H1 (cell line): ENCODE measurements around the gene CD63. TPM values are rescaled to one million over a fixed set of nuclear protein-coding genes. Genes with fewer than 3 reads are reported as not detected.

Experiments used
- BCL11A ChIP-seq, 2 experiments: IDR thresholded peaks; one replicate each; pipeline ENCODE4 v1.6.1; 2011; ENCODE audit warnings: low read depth in 2 of 2, low read length in 2 of 2, mild to moderate bottlenecking in 2 of 2
- CBX8 ChIP-seq: fragments of 300-800, 300-1000 bp; sonication (generic); IDR thresholded peaks from 2 replicates; pipeline ENCODE4 v1.7.1; 2016; ENCODE audit warnings: low read depth, low read length, borderline replicate concordance
- CHD7 ChIP-seq: fragments of 300-600 bp; sonication (generic); IDR thresholded peaks from 2 replicates; pipeline ENCODE4 v1.7.1; 2012; ENCODE audit warnings: low read length, moderate library complexity, mild to moderate bottlenecking, inconsistent platforms; ENCODE audit not compliant: insufficient replicate concordance
- FOSL1 ChIP-seq: IDR thresholded peaks from 2 replicates; pipeline ENCODE4 v1.6.1; 2011; ENCODE audit warnings: mild to moderate bottlenecking, low read depth, low read length, moderate library complexity; ENCODE audit not compliant: insufficient read depth
- GTF2F1 ChIP-seq: IDR thresholded peaks from 2 replicates; pipeline ENCODE4 v1.6.1; 2012; ENCODE audit warnings: low read depth, low read length, improper control_type of control experiment, borderline replicate concordance
- MAFK ChIP-seq: IDR thresholded peaks from 2 replicates; pipeline ENCODE4 v1.6.1; 2012; ENCODE audit warnings: low read depth, mild to moderate bottlenecking, improper control_type of control experiment, low read length
- NANOG ChIP-seq: IDR thresholded peaks from 2 replicates; pipeline ENCODE4 v1.6.1; 2011; ENCODE audit warnings: low read length, low read depth, mild to moderate bottlenecking, inconsistent platforms; ENCODE audit not compliant: insufficient read depth, poor library complexity, severe bottlenecking
- POU5F1 ChIP-seq: IDR thresholded peaks from 2 replicates; pipeline ENCODE4 v1.6.1; 2011; ENCODE audit warnings: low read depth, mild to moderate bottlenecking, low read length, moderate library complexity
- RAD21 ChIP-seq, 2 experiments: IDR thresholded peaks in 1 of 2; conservative IDR thresholded peaks in 1 of 2; 2 replicates each; pipeline ENCODE4 v1.6.1; 2011; ENCODE audit warnings: low read depth in 2 of 2, low read length in 2 of 2, improper control_type of control experiment in 1 of 2, inconsistent platforms in 1 of 2, mild to moderate bottlenecking in 1 of 2, moderate library complexity in 1 of 2
- SP2 ChIP-seq: IDR thresholded peaks from 2 replicates; pipeline ENCODE4 v1.6.1; 2012; ENCODE audit warnings: mild to moderate bottlenecking, low read length, inconsistent platforms
- SRF ChIP-seq: IDR thresholded peaks from 2 replicates; pipeline ENCODE4 v1.6.1; 2011; ENCODE audit warnings: mild to moderate bottlenecking, low read depth, low read length, moderate library complexity
- TEAD4 ChIP-seq: IDR thresholded peaks from 2 replicates; pipeline ENCODE4 v1.6.1; 2012; ENCODE audit warnings: low read depth, low read length, inconsistent platforms, mixed read lengths
- polyA plus RNA-seq, 7 experiments: library from polyadenylated mRNA; depleted of rRNA in 3 of 7; stranded (reverse) in 5 of 7; unstranded in 2 of 7; fragments of >200 nt in 5 of 7; fragments of 200-250 nt in 2 of 7; gene quantifications; 1 replicate in 5 of 7; 2 replicates in 1 of 7; 4 replicates in 1 of 7; pipeline versions ENCODE4 v1.2.1 to v1.2.3, GENCODE V29; 2011 to 2013; ENCODE audit warnings: missing spikeins in 2 of 7, mixed read lengths in 2 of 7
- total RNA-seq: library from RNA; stranded (reverse); fragmentation: NEBNext Ultra II Directional; extraction: Animal tissue kit (Norgen Biotek cat#: 25700); gene quantifications from 2 replicates; pipeline ENCODE4 v1.2.1, GENCODE V29; 2021

CD63 gene
- total and polyA plus RNA-seq, 2 of the 8 experiments (the other 6 are each of a cell fraction or from before 2014, with no cell fraction given): 440 to 526 TPM

GRCh38 chr12:55762646-55763045, 33.8 kb upstream of the CD63 start (continued):
- no peak for TF ChIP-seq CHD7
- TF ChIP-seq SP2: no peak
- TF ChIP-seq BCL11A (IDR thresholded peaks at IDR 0.05; ENCODE audit: low read depth in 2 of 2, low read length in 2 of 2): no peak
- no peak for TF ChIP-seq FOSL1
- TF ChIP-seq POU5F1: no peak
- TF ChIP-seq NANOG: no peak
- TF ChIP-seq SRF: no peak
- TF ChIP-seq CBX8: no peak
- TF ChIP-seq GTF2F1: no peak
- TF ChIP-seq TEAD4: no peak
- TF ChIP-seq RAD21 (IDR thresholded peaks at IDR 0.05 in 1 of 2, conservative IDR thresholded peaks at IDR 0.05 in 1 of 2; ENCODE audit: low read depth in 2 of 2, low read length in 2 of 2): no peak
- no peak for TF ChIP-seq MAFK
